Measurements from ENCODE around the gene NR1H2.

GRCh38 chr19:50376166-50377050, at the start of gene NR1H2:
- peak in 1 of 4 experiments; percentile 13 for TF ChIP-seq CTCF (IDR thresholded peaks at IDR 0.05)
- peak; percentile 67 to 82 for TF ChIP-seq POLR2A (IDR thresholded peaks at IDR 0.05)

Measured in uterus (tissue), 2 donors.